Endothelial cell of umbilical vein (primary cell): ENCODE data around the gene ATXN10. TPM values are rescaled to one million over a fixed set of nuclear protein-coding genes. Genes with fewer than 3 reads are reported as not detected.

Experiments
- BruUV-seq: library from RNA; stranded (reverse); fragments of 400-500 nt; replicated peaks from 2 replicates; lab custom pipeline; 2021; lab: Mats Ljungman, UMichigan
- CTCF ChIA-PET: fragments of 300-600, 350-600 bp; sonication (Branson Sonifier 250); formaldehyde crosslinking; loops from one replicate; lab custom pipeline; 2021; ENCODE audit warnings: antibody characterized with exemption, inconsistent platforms; lab: Charles Lee
- POLR2A ChIA-PET: fragments of 300-600, 350-600 bp; sonication (Branson Sonifier 250); formaldehyde crosslinking; loops from one replicate; lab custom pipeline; 2021; ENCODE audit warnings: antibody characterized with exemption, inconsistent platforms; lab: Charles Lee
- DNase-seq: peaks from one replicate; pipeline ENCODE4 v3.0.0-alpha.2; 2011; ENCODE audit warnings: low read depth, low spot score
- FAIRE-seq: peaks from 2 replicates; lab custom pipeline; 2011; peaks lifted over from hg19 to GRCh38; lab: Jason Lieb, UNC
- H2AFZ ChIP-seq: 2 replicates; pipeline ENCODE4 v1.6.0; 2012; ENCODE audit warnings: low read depth, low read length, control low read depth, inconsistent platforms
- H3K27ac ChIP-seq: 2 replicates; pipeline ENCODE4 v1.5.1; 2011; ENCODE audit warnings: low read depth, mild to moderate bottlenecking, control low read depth, low read length, moderate library complexity; ENCODE audit not compliant: insufficient read depth
- H3K27me3 ChIP-seq, 2 experiments: 2 replicates each; pipeline versions ENCODE4 v1.6.0 to v1.6.1; 2011; ENCODE audit warnings: low read length in 2 of 2, mixed read lengths in 1 of 2; ENCODE audit not compliant: control insufficient read depth in 2 of 2, insufficient read depth in 2 of 2
- H3K36me3 ChIP-seq, 2 experiments: 2 replicates in 1 of 2; 3 replicates in 1 of 2; pipeline ENCODE4 v1.5.1; 2011; ENCODE audit warnings: low read length in 2 of 2, mild to moderate bottlenecking in 1 of 2, moderate library complexity in 1 of 2; ENCODE audit not compliant: control insufficient read depth in 2 of 2, insufficient read depth in 2 of 2; ENCODE audit errors: extremely low read depth in 1 of 2
- H3K4me1 ChIP-seq: 3 replicates; pipeline ENCODE4 v1.5.1; 2011; ENCODE audit warnings: mild to moderate bottlenecking, low read length; ENCODE audit not compliant: control insufficient read depth, insufficient read depth; ENCODE audit errors: extremely low read depth
- H3K4me2 ChIP-seq: 2 replicates; pipeline ENCODE4 v1.6.1; 2011; ENCODE audit warnings: low read length, control low read depth, mixed read lengths; ENCODE audit not compliant: insufficient read depth
- H3K4me3 ChIP-seq, 3 experiments: fragments of 200-600 bp in 1 of 3; sonication (generic), shearing (Covaris generic) in 1 of 3; replicated peaks in 1 of 3; 2 replicates each; pipeline ENCODE4 v1.5.1; 2011 to 2016; ENCODE audit warnings: control low read depth in 3 of 3, low read length in 3 of 3, mild to moderate bottlenecking in 2 of 3, inconsistent platforms in 1 of 3, low read depth in 1 of 3, moderate library complexity in 1 of 3; ENCODE audit not compliant: insufficient read depth in 1 of 3
- H3K79me2 ChIP-seq: 2 replicates; pipeline ENCODE4 v1.6.0; 2012; ENCODE audit warnings: low read length, inconsistent platforms; ENCODE audit not compliant: control insufficient read depth, insufficient read depth
- H3K9ac ChIP-seq: replicated peaks from 2 replicates; pipeline ENCODE3; 2011; ENCODE audit warnings: low read length, control low read depth; ENCODE audit not compliant: insufficient read depth; ENCODE audit errors: extremely low read depth
- H3K9me1 ChIP-seq: replicated peaks from 3 replicates; pipeline ENCODE4 v1.6.0; 2011; ENCODE audit warnings: mild to moderate bottlenecking, low read length; ENCODE audit not compliant: control insufficient read depth, insufficient read depth; ENCODE audit errors: extremely low read depth
- H3K9me3 ChIP-seq: replicated peaks from 2 replicates; pipeline ENCODE4 v1.5.1; 2012; ENCODE audit warnings: low read length, inconsistent platforms; ENCODE audit not compliant: control insufficient read depth, insufficient read depth
- H4K20me1 ChIP-seq: replicated peaks from 2 replicates; pipeline ENCODE3; 2011; ENCODE audit warnings: mild to moderate bottlenecking, low read length; ENCODE audit not compliant: control insufficient read depth, insufficient read depth; ENCODE audit errors: extremely low read depth
- EZH2 ChIP-seq: IDR thresholded peaks from 2 replicates; pipeline ENCODE4 v1.6.1; 2012; ENCODE audit warnings: borderline replicate concordance, low read depth, mild to moderate bottlenecking, moderate library complexity, low read length, inconsistent platforms; ENCODE audit not compliant: severe bottlenecking
- FOS ChIP-seq: IDR thresholded peaks from 2 replicates; pipeline ENCODE4 v1.6.1; 2011; ENCODE audit warnings: mild to moderate bottlenecking, low read length, moderate library complexity, borderline replicate concordance; ENCODE audit not compliant: insufficient read depth
- GATA2 ChIP-seq: IDR thresholded peaks from 2 replicates; pipeline ENCODE4 v1.7.0; 2011; ENCODE audit warnings: low read depth, mild to moderate bottlenecking, moderate library complexity, mixed read lengths, low read length; ENCODE audit not compliant: insufficient read length, insufficient read depth
- JUN ChIP-seq: IDR thresholded peaks from 2 replicates; pipeline ENCODE4 v1.6.1; 2011; ENCODE audit warnings: borderline replicate concordance, low read depth; ENCODE audit not compliant: insufficient read length, insufficient read depth
- MYC ChIP-seq: IDR thresholded peaks from one replicate; pipeline ENCODE4 v1.6.1; 2011; ENCODE audit warnings: mild to moderate bottlenecking, low read depth, low read length
- POLR2A ChIP-seq: IDR thresholded peaks from 2 replicates; pipeline ENCODE4 v1.6.1; 2012; ENCODE audit warnings: low read depth, mild to moderate bottlenecking, control low read depth, low read length
- POLR2AphosphoS5 ChIP-seq: IDR thresholded peaks from 2 replicates; pipeline ENCODE4 v1.6.1; 2012; ENCODE audit warnings: low read depth, mild to moderate bottlenecking, control low read depth, low read length, moderate library complexity; ENCODE audit not compliant: insufficient read depth
- dilution Hi-C: fragments of 300-500 bp; cut with MboI; formaldehyde crosslinking; loops from one replicate; pipeline ENCODE4 v1.15.0; 2019; ENCODE audit warnings: low sequenced_read_pairs; ENCODE audit not compliant: extremely low pct_ligation_motif_present
- intact Hi-C: fragments of 100-400 bp; cut with micrococcal nuclease; formaldehyde crosslinking; loops from one replicate; pipeline ENCODE4 v1.10.0; 2022
- polyA plus RNA-seq, 4 experiments: library from polyadenylated mRNA; depleted of rRNA in 3 of 4; stranded (reverse) in 3 of 4; unstranded in 1 of 4; fragments of >200 nt; gene quantifications; 2 replicates each; pipeline versions ENCODE4 v1.2.1 to v1.2.3, GENCODE V29; 2011 to 2012; ENCODE audit warnings: missing spikeins in 1 of 4
- total RNA-seq: library from RNA; stranded (reverse); gene quantifications from 2 replicates; pipeline ENCODE4 v1.2.3, GENCODE V29; 2021
- TF ChIP-seq, protein P1 (sequence below), 2 donors: IDR thresholded peaks; 1 replicate in 1 of 2; 2 replicates in 1 of 2; pipeline ENCODE4 v1.5.1; 2011; ENCODE audit warnings: low read length in 2 of 2, mild to moderate bottlenecking in 2 of 2, moderate library complexity in 2 of 2, control low read depth in 1 of 2, inconsistent platforms in 1 of 2, low read depth in 1 of 2; ENCODE audit not compliant: insufficient read depth in 1 of 2; ENCODE audit errors: extremely low read depth in 1 of 2
- TF ChIP-seq, protein P2 (sequence below): IDR thresholded peaks from 2 replicates; pipeline ENCODE4 v1.6.1; 2011; ENCODE audit not compliant: insufficient read depth, insufficient read length

ATXN10 gene
- total and polyA plus RNA-seq, 2 donors (not counting 3 experiments of a cell fraction or from before 2014, with no cell fraction given): 73.2 to 91.9 TPM

DNA sequence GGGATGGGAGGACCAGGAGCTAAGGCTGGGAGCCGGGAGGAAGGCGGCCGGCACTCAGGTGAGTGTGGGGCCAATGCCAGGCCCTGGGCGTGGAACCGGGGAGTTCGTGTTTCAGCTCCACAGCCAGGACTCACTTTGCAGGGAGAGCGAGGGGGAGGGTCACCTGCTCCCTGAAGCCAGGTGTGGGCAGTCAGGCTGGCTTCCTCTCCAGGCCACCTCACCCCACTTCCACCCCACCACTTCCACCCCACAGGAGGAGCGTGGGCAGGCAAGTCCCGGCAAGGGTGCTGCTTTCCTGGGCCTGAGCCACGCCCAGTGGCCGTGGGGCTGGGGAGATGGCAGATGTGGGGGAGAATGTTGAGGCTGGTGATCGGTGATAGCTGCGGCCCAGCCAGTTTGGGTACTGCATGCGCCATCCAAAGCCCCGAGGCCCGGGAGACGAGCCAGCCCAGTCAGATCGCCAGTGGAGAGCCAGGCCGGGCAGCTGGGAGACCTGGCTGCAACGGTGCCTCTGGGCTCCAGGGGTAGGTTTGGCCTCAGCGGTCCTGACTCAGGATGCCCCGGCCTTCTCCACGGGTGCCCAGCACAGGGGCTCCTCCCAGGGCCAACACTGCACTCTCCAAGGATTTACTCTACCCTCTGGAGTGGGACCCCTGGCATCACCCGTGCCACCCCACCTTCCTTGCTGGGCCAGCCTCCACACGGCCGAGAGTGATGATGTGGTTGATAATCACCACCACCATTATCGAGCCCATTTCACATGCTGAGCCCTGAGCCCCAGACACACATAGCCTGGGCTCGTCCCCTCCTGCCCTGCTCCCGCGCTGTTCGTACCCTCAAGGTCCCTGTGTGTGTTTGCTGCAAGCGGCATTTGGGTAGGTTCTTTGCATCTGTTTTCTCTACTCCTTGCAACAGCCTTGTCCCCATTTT is 211.5 kb downstream of the ATXN10 start:
- no peaks in the 10 kb centered on the region for H3K9me1 ChIP-seq
- BruUV-seq: no TSS peak
- no peak overlapping the region for H3K27ac ChIP-seq
- no peaks in the 10 kb centered on the region for H3K79me2 ChIP-seq
- intact Hi-C loops (no loop called here), dilution Hi-C loops (no loop called here)
- no peaks in the 10 kb centered on the region for H3K36me3 ChIP-seq
- no peak overlapping the region for H3K4me3 ChIP-seq
- no peak for DNase-seq
- peaks cover 28 to 30% of the 10 kb centered on the region in 2 experiments for H3K27me3 ChIP-seq
- H4K20me1 ChIP-seq: no peaks in the 10 kb centered on the region
- H2AFZ ChIP-seq: no peak overlapping the region
- TF ChIP-seq GATA2 (no peak), EZH2 (no peak), FOS (no peak), JUN (no peak), POLR2A (no peak), POLR2AphosphoS5 (no peak), MYC (no peak)
- TF ChIP-seq, protein P1, sequence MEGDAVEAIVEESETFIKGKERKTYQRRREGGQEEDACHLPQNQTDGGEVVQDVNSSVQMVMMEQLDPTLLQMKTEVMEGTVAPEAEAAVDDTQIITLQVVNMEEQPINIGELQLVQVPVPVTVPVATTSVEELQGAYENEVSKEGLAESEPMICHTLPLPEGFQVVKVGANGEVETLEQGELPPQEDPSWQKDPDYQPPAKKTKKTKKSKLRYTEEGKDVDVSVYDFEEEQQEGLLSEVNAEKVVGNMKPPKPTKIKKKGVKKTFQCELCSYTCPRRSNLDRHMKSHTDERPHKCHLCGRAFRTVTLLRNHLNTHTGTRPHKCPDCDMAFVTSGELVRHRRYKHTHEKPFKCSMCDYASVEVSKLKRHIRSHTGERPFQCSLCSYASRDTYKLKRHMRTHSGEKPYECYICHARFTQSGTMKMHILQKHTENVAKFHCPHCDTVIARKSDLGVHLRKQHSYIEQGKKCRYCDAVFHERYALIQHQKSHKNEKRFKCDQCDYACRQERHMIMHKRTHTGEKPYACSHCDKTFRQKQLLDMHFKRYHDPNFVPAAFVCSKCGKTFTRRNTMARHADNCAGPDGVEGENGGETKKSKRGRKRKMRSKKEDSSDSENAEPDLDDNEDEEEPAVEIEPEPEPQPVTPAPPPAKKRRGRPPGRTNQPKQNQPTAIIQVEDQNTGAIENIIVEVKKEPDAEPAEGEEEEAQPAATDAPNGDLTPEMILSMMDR (IDR thresholded peaks at IDR 0.05; ENCODE audit: extremely low read depth in 1 of 2, insufficient read depth in 1 of 2, low read depth in 1 of 2, low read length in 2 of 2): no peak
- TF ChIP-seq, protein P2, sequence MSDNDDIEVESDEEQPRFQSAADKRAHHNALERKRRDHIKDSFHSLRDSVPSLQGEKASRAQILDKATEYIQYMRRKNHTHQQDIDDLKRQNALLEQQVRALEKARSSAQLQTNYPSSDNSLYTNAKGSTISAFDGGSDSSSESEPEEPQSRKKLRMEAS: no peak
- FAIRE-seq: no peak
- no peaks in the 10 kb centered on the region for H3K9me3 ChIP-seq
- no peaks in the 10 kb centered on the region for H3K4me1 ChIP-seq
- ChIA-PET CTCF (no interaction called here), POLR2A (no interaction called here)
- H3K4me2 ChIP-seq: no peak overlapping the region
- H3K9ac ChIP-seq: no peak overlapping the region
